PC-3 (cell line): Measurements from ENCODE around the gene SCG2. TPM values are rescaled to one million over a fixed set of nuclear protein-coding genes. Genes with fewer than 3 reads are reported as not detected.

Experiments used
- ATAC-seq: fragments of 200-7000 bp; cut with Tn5 transposase; 2 replicates; pipeline ENCODE4 v1.9.1; 2020; ENCODE audit warnings: mild to moderate bottlenecking, moderate library complexity
- BruUV-seq: library from RNA; stranded (reverse); fragments of 400-500 nt; replicated peaks from 2 replicates; lab custom pipeline; 2021; lab: Mats Ljungman, UMichigan
- CTCF ChIA-PET: fragments of 300-600 bp; sonication (Branson Sonifier 250); formaldehyde crosslinking; loops from one replicate; lab custom pipeline; 2022; ENCODE audit warnings: antibody characterized with exemption; lab: Charles Lee
- POLR2A ChIA-PET: fragments of 300-600 bp; sonication (Branson Sonifier 250); formaldehyde crosslinking; loops from one replicate; lab custom pipeline; 2022; ENCODE audit warnings: antibody characterized with exemption; ENCODE audit not compliant: unreplicated experiment; lab: Charles Lee
- DNase-seq: peaks from one replicate; pipeline ENCODE4 v3.0.0-alpha.2; 2015
- H2AFZ ChIP-seq: fragments of 300-600 bp; sonication (generic); 2 replicates; pipeline ENCODE4 v1.6.0; 2016; ENCODE audit warnings: antibody characterized with exemption, low read length
- H3F3A ChIP-seq: fragments of 300-600 bp; sonication (generic); one replicate; pipeline ENCODE4 v1.6.0; 2017; ENCODE audit warnings: antibody characterized with exemption, low read length, control low read depth, mild to moderate bottlenecking; ENCODE audit not compliant: unreplicated experiment
- H3K27ac ChIP-seq: fragments of 300-600 bp; sonication (generic); 2 replicates; pipeline ENCODE4 v1.5.1; 2016; ENCODE audit warnings: mild to moderate bottlenecking, low read length
- H3K27me3 ChIP-seq: fragments of 300-600 bp; sonication (generic); 2 replicates; pipeline ENCODE4 v1.6.1; 2016; ENCODE audit warnings: low read length, mixed read lengths
- H3K36me3 ChIP-seq: fragments of 300-600 bp; sonication (generic); 2 replicates; pipeline ENCODE4 v1.6.1; 2016; ENCODE audit warnings: low read depth, mixed run types, low read length, mixed read lengths
- H3K4me1 ChIP-seq: fragments of 300-600 bp; sonication (generic); 2 replicates; pipeline ENCODE4 v1.5.1; 2016; ENCODE audit warnings: low read length; ENCODE audit not compliant: insufficient read depth
- H3K4me2 ChIP-seq: fragments of 300-600 bp; sonication (generic); 2 replicates; pipeline ENCODE4 v1.6.0; 2016; ENCODE audit warnings: low read length
- H3K4me3 ChIP-seq: fragments of 300-600 bp; sonication (generic); 2 replicates; pipeline ENCODE4 v1.5.1; 2016; ENCODE audit warnings: mild to moderate bottlenecking, low read length, mixed read lengths
- H3K79me2 ChIP-seq: fragments of 300-600 bp; sonication (generic); 2 replicates; pipeline ENCODE4 v1.6.1; 2017; ENCODE audit warnings: low read length, mixed read lengths
- H3K9ac ChIP-seq: fragments of 300-600 bp; sonication (generic); 2 replicates; pipeline ENCODE4 v1.6.0; 2016; ENCODE audit warnings: mild to moderate bottlenecking, low read length
- H3K9me2 ChIP-seq: fragments of 300-600 bp; sonication (generic); replicated peaks from 2 replicates; pipeline ENCODE4 v1.6.1; 2016; ENCODE audit warnings: mixed run types, low read length, mixed read lengths
- H3K9me3 ChIP-seq: fragments of 300-600 bp; sonication (generic); 2 replicates; pipeline ENCODE4 v1.6.1; 2016; ENCODE audit warnings: low read length, mixed read lengths
- H4K20me1 ChIP-seq: fragments of 300-600 bp; sonication (generic); 2 replicates; pipeline ENCODE4 v1.6.1; 2016; ENCODE audit warnings: low read length, mixed read lengths
- EZH2 ChIP-seq: fragments of 300-600 bp; sonication (generic); IDR thresholded peaks from one replicate; pipeline ENCODE4 v1.6.1; 2017; ENCODE audit warnings: antibody characterized with exemption, mild to moderate bottlenecking, low read length; ENCODE audit not compliant: unreplicated experiment
- EZH2phosphoT487 ChIP-seq: fragments of 300-600 bp; sonication (generic); IDR thresholded peaks from 2 replicates; pipeline ENCODE4 v1.6.1; 2018; ENCODE audit warnings: mild to moderate bottlenecking, antibody characterized with exemption, low read length, borderline replicate concordance
- intact Hi-C: fragments of 100-400 bp; cut with micrococcal nuclease; formaldehyde crosslinking; loops from 2 replicates; pipeline ENCODE4 v1.9.0; 2023
- total RNA-seq: library from RNA; depleted of rRNA; stranded (reverse); fragments of >200 nt; gene quantifications from 2 replicates; pipeline ENCODE4 v1.2.3, GENCODE V29; 2014
- TF ChIP-seq, protein P1 (sequence below): fragments of 300-600 bp; sonication (generic); conservative IDR thresholded peaks from 2 replicates; pipeline ENCODE4 v1.5.1; 2017; ENCODE audit warnings: antibody characterized with exemption, low read depth, mild to moderate bottlenecking, low read length

The SCG2 gene
- total RNA-seq, 1 experiment from 2014 or later, result 0.51 TPM

GRCh38 chr2:223632826-223633225 lies 30.7 kb upstream of the SCG2 start:
- no peaks in the 10 kb centered on the region for H3K27me3 ChIP-seq
- no peaks in the 10 kb centered on the region for H3K79me2 ChIP-seq
- no peak overlapping the region for H3K4me3 ChIP-seq
- H3K4me1 ChIP-seq, result no peaks in the 10 kb centered on the region
- BruUV-seq, result no TSS peak
- H3F3A ChIP-seq, result no peaks in the 10 kb centered on the region
- TF ChIP-seq EZH2phosphoT487, result no peak
- TF ChIP-seq, protein P1, sequence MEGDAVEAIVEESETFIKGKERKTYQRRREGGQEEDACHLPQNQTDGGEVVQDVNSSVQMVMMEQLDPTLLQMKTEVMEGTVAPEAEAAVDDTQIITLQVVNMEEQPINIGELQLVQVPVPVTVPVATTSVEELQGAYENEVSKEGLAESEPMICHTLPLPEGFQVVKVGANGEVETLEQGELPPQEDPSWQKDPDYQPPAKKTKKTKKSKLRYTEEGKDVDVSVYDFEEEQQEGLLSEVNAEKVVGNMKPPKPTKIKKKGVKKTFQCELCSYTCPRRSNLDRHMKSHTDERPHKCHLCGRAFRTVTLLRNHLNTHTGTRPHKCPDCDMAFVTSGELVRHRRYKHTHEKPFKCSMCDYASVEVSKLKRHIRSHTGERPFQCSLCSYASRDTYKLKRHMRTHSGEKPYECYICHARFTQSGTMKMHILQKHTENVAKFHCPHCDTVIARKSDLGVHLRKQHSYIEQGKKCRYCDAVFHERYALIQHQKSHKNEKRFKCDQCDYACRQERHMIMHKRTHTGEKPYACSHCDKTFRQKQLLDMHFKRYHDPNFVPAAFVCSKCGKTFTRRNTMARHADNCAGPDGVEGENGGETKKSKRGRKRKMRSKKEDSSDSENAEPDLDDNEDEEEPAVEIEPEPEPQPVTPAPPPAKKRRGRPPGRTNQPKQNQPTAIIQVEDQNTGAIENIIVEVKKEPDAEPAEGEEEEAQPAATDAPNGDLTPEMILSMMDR, result no peak
- no peak for TF ChIP-seq EZH2
- DNase-seq, result no peak
- CTCF ChIA-PET, result no interaction called here
- no peak for ATAC-seq
- POLR2A ChIA-PET, result no interaction called here
- no peak overlapping the region for H3K9ac ChIP-seq
- H3K27ac ChIP-seq, result no peak overlapping the region
- H4K20me1 ChIP-seq, result no peaks in the 10 kb centered on the region
- intact Hi-C loops, result no loop called here
- H3K9me2 ChIP-seq, result no peaks in the 10 kb centered on the region
- H3K9me3 ChIP-seq, result no peaks in the 10 kb centered on the region
- H2AFZ ChIP-seq, result no peak overlapping the region
- H3K4me2 ChIP-seq, result no peak overlapping the region
- no peaks in the 10 kb centered on the region for H3K36me3 ChIP-seq

- Histone ChIP-seq H3K27ac (no peak overlapping the region), H3K9ac (no peak overlapping the region), H3K4me2 (peak overlapping the region; percentile 11; the same call in 1 of the 2 replicates), H3K4me3 (no peak overlapping the region), H3K36me3 (no peaks in the 10 kb centered on the region), H3K4me1 (peaks cover 9% of the 10 kb centered on the region; the same call in 1 of the 2 replicates), H3K9me3 (no peaks in the 10 kb centered on the region), H4K20me1 (no peaks in the 10 kb centered on the region), H3K79me2 (no peaks in the 10 kb centered on the region), H2AFZ (no peak overlapping the region), H3F3A (no peaks in the 10 kb centered on the region), H3K27me3 (no peaks in the 10 kb centered on the region), H3K9me2 (no peaks in the 10 kb centered on the region)
- intact Hi-C loops, result no loop called here
- no TSS peak for BruUV-seq
- DNase-seq, result peak; percentile 58
- ChIA-PET POLR2A (no interaction called here), CTCF (no interaction called here)
- peak; percentile 45 for ATAC-seq
- TF ChIP-seq EZH2, result no peak
- TF ChIP-seq EZH2phosphoT487, result no peak
- TF ChIP-seq, protein P1, result no peak
Measured at GRCh38 chr2:223626716-223627115, 24.6 kb upstream of the SCG2 start.

DNA sequence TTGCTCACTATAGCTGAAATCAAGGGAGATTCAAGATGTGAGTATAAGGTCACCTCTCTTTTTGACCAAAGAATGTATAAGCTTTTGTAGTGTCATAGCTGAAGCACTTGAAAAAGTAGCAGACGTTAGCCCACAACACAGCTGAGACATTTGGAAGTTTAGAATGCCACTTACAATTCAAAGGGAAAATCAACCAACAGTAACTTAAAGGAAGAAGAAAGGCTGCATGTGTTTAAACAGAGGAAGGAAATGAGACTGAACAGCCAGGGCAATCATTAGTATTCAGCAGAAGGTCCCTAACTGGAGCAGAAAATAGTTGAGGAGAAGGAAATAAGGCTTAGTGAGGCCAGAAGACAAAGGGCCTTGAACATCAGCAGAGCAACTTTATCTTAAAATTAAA lies 23.5 kb upstream of the SCG2 start:
- intact Hi-C loops, result no loop called here
- no peak overlapping the region for H3K9ac ChIP-seq
- no peaks in the 10 kb centered on the region for H3K27me3 ChIP-seq
- H3F3A ChIP-seq, result no peaks in the 10 kb centered on the region
- H3K27ac ChIP-seq, result no peak overlapping the region
- ATAC-seq (no peak), DNase-seq (no peak)
- ChIA-PET CTCF (no interaction called here), POLR2A (no interaction called here)
- no peak overlapping the region for H2AFZ ChIP-seq
- H3K4me2 ChIP-seq, result no peak overlapping the region
- no peaks in the 10 kb centered on the region for H4K20me1 ChIP-seq
- H3K79me2 ChIP-seq, result no peaks in the 10 kb centered on the region
- H3K9me3 ChIP-seq, result no peaks in the 10 kb centered on the region
- H3K4me3 ChIP-seq, result no peak overlapping the region
- TF ChIP-seq, protein P1, result no peak
- TF ChIP-seq EZH2 (no peak), EZH2phosphoT487 (no peak)
- H3K9me2 ChIP-seq, result no peaks in the 10 kb centered on the region
- H3K36me3 ChIP-seq, result no peaks in the 10 kb centered on the region
- peaks cover 9% of the 10 kb centered on the region; the same call in 1 of the 2 replicates for H3K4me1 ChIP-seq
- BruUV-seq, result no TSS peak
